B cell (primary cell): ENCODE data around the gene NOL3. TPM values are rescaled to one million over a fixed set of nuclear protein-coding genes. Genes with fewer than 3 reads are reported as not detected.

ENCODE experiments used
- ATAC-seq: fragments of 200-7000 bp; cut with Tn5 transposase; one replicate; pipeline ENCODE4 v1.10.0; 2021; ENCODE audit warnings: low read depth, mild to moderate bottlenecking, moderate number of reproducible peaks, moderate library complexity
- CTCF ChIA-PET: fragments of 350-600 bp; sonication (Branson Sonifier 250); formaldehyde crosslinking; loops from one replicate; lab custom pipeline; 2021; ENCODE audit warnings: antibody characterized with exemption, inconsistent platforms; lab: Charles Lee
- POLR2A ChIA-PET: fragments of 350-600 bp; sonication (Branson Sonifier 250); formaldehyde crosslinking; loops from one replicate; lab custom pipeline; 2021; ENCODE audit warnings: antibody characterized with exemption; lab: Charles Lee
- DNase-seq: peaks from one replicate; pipeline ENCODE4 v3.0.0; 2013
- H2AFZ ChIP-seq: 2 replicates; pipeline ENCODE4 v1.6.1; 2012; ENCODE audit warnings: mild to moderate bottlenecking, low read depth, low read length; ENCODE audit not compliant: insufficient read depth, poor library complexity, severe bottlenecking
- H3K27ac ChIP-seq, 2 donors: 1 replicate in 1 of 2; 2 replicates in 1 of 2; pipeline ENCODE4 v1.5.1; 2012 to 2013; ENCODE audit warnings: low read length in 2 of 2, mild to moderate bottlenecking in 2 of 2, moderate library complexity in 1 of 2
- H3K27me3 ChIP-seq, 4 experiments: fragments of 200-600 bp in 1 of 4; sonication (generic) in 1 of 4; replicated peaks in 1 of 4; 1 replicate in 2 of 4; 2 replicates in 2 of 4; pipeline versions ENCODE4 v1.6.1 to v1.7.0; 2013 to 2016; ENCODE audit warnings: low read length in 3 of 4, mild to moderate bottlenecking in 2 of 4, mixed read lengths in 1 of 4, moderate library complexity in 1 of 4; ENCODE audit not compliant: insufficient read depth in 4 of 4, control insufficient read depth in 3 of 4; ENCODE audit errors: control extremely low read depth in 1 of 4
- H3K36me3 ChIP-seq, 2 experiments: replicated peaks in 1 of 2; 1 replicate in 1 of 2; 2 replicates in 1 of 2; pipeline versions ENCODE4 v1.6.1 to v1.7.1; 2013; ENCODE audit warnings: low read length in 1 of 2; ENCODE audit not compliant: insufficient read depth in 2 of 2, control insufficient read depth in 1 of 2; ENCODE audit errors: control extremely low read depth in 1 of 2, extremely low read depth in 1 of 2
- H3K4me1 ChIP-seq, 2 donors: fragments of 200-600 bp in 1 of 2; sonication (generic) in 1 of 2; 1 replicate in 1 of 2; 2 replicates in 1 of 2; pipeline versions ENCODE4 v1.5.1 to v1.6.1; 2013 to 2017; ENCODE audit warnings: low read length in 2 of 2; ENCODE audit not compliant: control insufficient read depth in 2 of 2, insufficient read depth in 2 of 2
- H3K4me2 ChIP-seq: replicated peaks from 2 replicates; pipeline ENCODE3; 2012; ENCODE audit warnings: mild to moderate bottlenecking, low read depth, low read length; ENCODE audit not compliant: poor library complexity, severe bottlenecking
- H3K4me3 ChIP-seq, 5 experiments: fragments of 200-600 bp in 1 of 5; sonication (generic) in 1 of 5; 1 replicate in 3 of 5; 2 replicates in 2 of 5; pipeline versions ENCODE4 v1.5.1 to v1.7.0; 2011 to 2016; ENCODE audit warnings: low read length in 4 of 5, mild to moderate bottlenecking in 4 of 5, low read depth in 2 of 5, control low read depth in 1 of 5, moderate library complexity in 1 of 5; ENCODE audit not compliant: insufficient read depth in 1 of 5; ENCODE audit errors: control extremely low read depth in 1 of 5, extremely low read depth in 1 of 5
- H3K79me2 ChIP-seq: fragments of 200-600 bp; sonication (generic); one replicate; pipeline ENCODE4 v1.6.0; 2016; ENCODE audit warnings: low read length; ENCODE audit not compliant: control insufficient read depth, insufficient read depth
- H3K9ac ChIP-seq: fragments of 200-600 bp; sonication (generic); 2 replicates; pipeline ENCODE4 v1.6.1; 2017; ENCODE audit warnings: mild to moderate bottlenecking, low read length, moderate library complexity
- H3K9me3 ChIP-seq, 3 donors: one replicate each; pipeline versions ENCODE4 v1.6.1 to v1.7.1; 2013; ENCODE audit warnings: low read length in 2 of 3; ENCODE audit not compliant: control insufficient read depth in 2 of 3, insufficient read depth in 1 of 3; ENCODE audit errors: control extremely low read depth in 1 of 3
- H4K20me1 ChIP-seq: 2 replicates; pipeline ENCODE4 v1.6.0; 2012; ENCODE audit warnings: mild to moderate bottlenecking, low read length; ENCODE audit not compliant: insufficient read depth, control insufficient read depth, poor library complexity, severe bottlenecking
- H3K27ac Mint-ChIP-seq: one replicate; pipeline ENCODE4 v1.8.0; 2021; ENCODE audit warnings: mixed read lengths
- H3K27me3 Mint-ChIP-seq: one replicate; pipeline ENCODE4 v1.8.0; 2021; ENCODE audit warnings: mixed read lengths
- H3K4me1 Mint-ChIP-seq: one replicate; pipeline ENCODE4 v1.8.0; 2021; ENCODE audit warnings: mixed read lengths
- H3K4me3 Mint-ChIP-seq: one replicate; pipeline ENCODE4 v1.8.0; 2021; ENCODE audit warnings: mixed read lengths
- H3K9me3 Mint-ChIP-seq: one replicate; pipeline ENCODE4 v1.8.0; 2022; ENCODE audit warnings: mixed read lengths; ENCODE audit not compliant: insufficient read depth
- EZH2 ChIP-seq: IDR thresholded peaks from 2 replicates; pipeline ENCODE4 v1.6.1; 2012; ENCODE audit warnings: borderline replicate concordance, low read depth, mild to moderate bottlenecking, moderate library complexity, low read length; ENCODE audit not compliant: insufficient read depth, poor library complexity, severe bottlenecking
- WGBS: methylation state at CpG from one replicate; pipeline ENCODE4 v1.1.5; 2013; ENCODE audit warnings: missing lambda C conversion rate; ENCODE audit not compliant: insufficient coverage; 5-methylcytosine and 5-hydroxymethylcytosine counted together
- intact Hi-C: fragments of 100-400 bp; cut with micrococcal nuclease; formaldehyde crosslinking; loops from one replicate; pipeline ENCODE4 v1.10.0; 2022
- polyA plus RNA-seq: library from polyadenylated mRNA; depleted of rRNA; stranded (reverse); fragments of >200 nt; gene quantifications from 2 replicates; pipeline ENCODE4 v1.2.3, GENCODE V29; 2012
- total RNA-seq, 2 donors: library from RNA; stranded (reverse); fragments of 120-200 nt in 1 of 2; gene quantifications; 1 replicate in 1 of 2; 2 replicates in 1 of 2; pipeline versions ENCODE4 v1.2.3 to v1.2.4, GENCODE V29; 2013 to 2022
- TF ChIP-seq, protein P1 (sequence below): fragments of 200-600 bp; IDR thresholded peaks from one replicate; pipeline ENCODE4 v1.8.0; 2022; ENCODE audit warnings: antibody characterized with exemption, mild to moderate bottlenecking

Gene NOL3
- total and polyA plus RNA-seq, 2 donors (not counting 1 experiment from before 2014, with no cell fraction given) = 0.60 to 0.96 TPM

DNA sequence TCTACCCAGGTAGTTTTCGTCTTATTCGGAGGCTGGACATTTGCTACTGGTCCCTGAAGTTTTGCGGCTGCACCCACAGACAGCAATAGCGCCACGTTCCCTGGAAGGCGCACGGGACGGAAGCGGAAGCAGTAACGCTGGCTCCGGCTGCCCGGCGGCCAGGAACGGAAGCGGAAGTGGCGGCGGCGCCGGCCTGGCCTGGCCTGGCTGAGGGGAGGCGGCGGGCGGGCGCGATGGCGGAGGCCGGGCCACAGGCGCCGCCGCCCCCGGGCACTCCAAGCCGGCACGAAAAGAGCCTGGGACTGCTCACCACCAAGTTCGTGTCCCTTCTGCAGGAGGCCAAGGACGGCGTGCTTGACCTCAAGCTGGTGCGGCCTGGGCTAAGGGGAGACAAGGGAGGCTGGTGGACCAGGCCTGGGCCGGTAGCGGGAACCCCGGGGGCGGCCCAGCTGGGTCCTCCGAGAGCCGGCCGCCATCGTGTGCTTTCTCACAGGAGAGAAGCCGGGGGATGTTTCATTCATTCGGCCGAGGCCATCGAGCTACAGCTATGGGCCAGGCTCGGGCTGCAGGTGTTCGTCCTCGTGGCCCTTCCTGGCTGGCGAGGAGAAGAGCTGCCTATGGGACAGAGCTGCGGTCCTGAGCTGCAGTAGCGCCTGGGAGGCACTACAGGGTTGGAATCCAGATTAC is 21.8 kb downstream of the NOL3 start, which contains the start of gene E2F4:
Gene E2F4, plus strand, starts transcription at position 161 of the 687 bp plus-strand sequence. Its CDS starts 73 bp downstream, at position 234.
- no peaks in the 10 kb centered on the region for H3K9me3 Mint-ChIP-seq
- DNase-seq (peak; percentile 93), ATAC-seq (peak; percentile 96)
- Histone ChIP-seq H3K79me2 (peaks cover 43% of the 10 kb centered on the region), H3K4me1 (peaks cover 22 to 28% of the 10 kb centered on the region in 2 donors), H3K9ac (peak within 1 kb of the TSS; percentile 94), H3K4me2 (peak within 1 kb of the TSS; percentile 97), H3K27ac (peak within 1 kb of the TSS; percentile 52 to 93), H3K4me3 (peak within 1 kb of the TSS; percentile 54 to 98 (median 97)), H2AFZ (peak within 1 kb of the TSS; percentile 78), H3K36me3 (peaks cover 0 to 35% of the 10 kb centered on the region in 2 experiments), H3K9me3 (peaks cover 0 to 5% (median 0%) of the 10 kb centered on the region in 3 donors), H4K20me1 (peaks cover 40% of the 10 kb centered on the region), H3K27me3 (peaks cover 0 to 17% (median under 1%) of the 10 kb centered on the region in 4 experiments)
- peaks cover 34% of the 10 kb centered on the region for H3K4me1 Mint-ChIP-seq
- CTCF ChIA-PET = interaction anchor here (0.6 kb wide), 1 partner anchor 709 kb away, joined by 3 read pairs; no protein-coding TSS in a partner anchor
- TF ChIP-seq, protein P1, sequence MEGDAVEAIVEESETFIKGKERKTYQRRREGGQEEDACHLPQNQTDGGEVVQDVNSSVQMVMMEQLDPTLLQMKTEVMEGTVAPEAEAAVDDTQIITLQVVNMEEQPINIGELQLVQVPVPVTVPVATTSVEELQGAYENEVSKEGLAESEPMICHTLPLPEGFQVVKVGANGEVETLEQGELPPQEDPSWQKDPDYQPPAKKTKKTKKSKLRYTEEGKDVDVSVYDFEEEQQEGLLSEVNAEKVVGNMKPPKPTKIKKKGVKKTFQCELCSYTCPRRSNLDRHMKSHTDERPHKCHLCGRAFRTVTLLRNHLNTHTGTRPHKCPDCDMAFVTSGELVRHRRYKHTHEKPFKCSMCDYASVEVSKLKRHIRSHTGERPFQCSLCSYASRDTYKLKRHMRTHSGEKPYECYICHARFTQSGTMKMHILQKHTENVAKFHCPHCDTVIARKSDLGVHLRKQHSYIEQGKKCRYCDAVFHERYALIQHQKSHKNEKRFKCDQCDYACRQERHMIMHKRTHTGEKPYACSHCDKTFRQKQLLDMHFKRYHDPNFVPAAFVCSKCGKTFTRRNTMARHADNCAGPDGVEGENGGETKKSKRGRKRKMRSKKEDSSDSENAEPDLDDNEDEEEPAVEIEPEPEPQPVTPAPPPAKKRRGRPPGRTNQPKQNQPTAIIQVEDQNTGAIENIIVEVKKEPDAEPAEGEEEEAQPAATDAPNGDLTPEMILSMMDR = no peak
- no peak for TF ChIP-seq EZH2
- peak within 1 kb of the TSS; percentile 92 for H3K4me3 Mint-ChIP-seq
- H3K27ac Mint-ChIP-seq = peak within 1 kb of the TSS; percentile 92
- POLR2A ChIA-PET = interaction anchor here (0.6 to 2.2 kb wide), 2 partner anchors 26 to 34 kb away, joined by 3 to 4 read pairs; partner anchors contain the start of gene TMEM208
- H3K27me3 Mint-ChIP-seq = peaks cover 2% of the 10 kb centered on the region
- WGBS = under 1% methylated on average over 54 of the region's 54 CpGs
- intact Hi-C loops = loop anchor here (1.0 to 2.0 kb wide), 4 partner anchors 9 to 55 kb away; partner anchors contain the start of genes FHOD1, MATCAP1 and TMEM208
